ENCODE results near the gene CWH43.
"Not testable (repeated sequence)": the region's sequence is repeated elsewhere in the genome, so short reads cannot be mapped to it uniquely, and the experiment has no call there.

CWH43 gene

DNA sequence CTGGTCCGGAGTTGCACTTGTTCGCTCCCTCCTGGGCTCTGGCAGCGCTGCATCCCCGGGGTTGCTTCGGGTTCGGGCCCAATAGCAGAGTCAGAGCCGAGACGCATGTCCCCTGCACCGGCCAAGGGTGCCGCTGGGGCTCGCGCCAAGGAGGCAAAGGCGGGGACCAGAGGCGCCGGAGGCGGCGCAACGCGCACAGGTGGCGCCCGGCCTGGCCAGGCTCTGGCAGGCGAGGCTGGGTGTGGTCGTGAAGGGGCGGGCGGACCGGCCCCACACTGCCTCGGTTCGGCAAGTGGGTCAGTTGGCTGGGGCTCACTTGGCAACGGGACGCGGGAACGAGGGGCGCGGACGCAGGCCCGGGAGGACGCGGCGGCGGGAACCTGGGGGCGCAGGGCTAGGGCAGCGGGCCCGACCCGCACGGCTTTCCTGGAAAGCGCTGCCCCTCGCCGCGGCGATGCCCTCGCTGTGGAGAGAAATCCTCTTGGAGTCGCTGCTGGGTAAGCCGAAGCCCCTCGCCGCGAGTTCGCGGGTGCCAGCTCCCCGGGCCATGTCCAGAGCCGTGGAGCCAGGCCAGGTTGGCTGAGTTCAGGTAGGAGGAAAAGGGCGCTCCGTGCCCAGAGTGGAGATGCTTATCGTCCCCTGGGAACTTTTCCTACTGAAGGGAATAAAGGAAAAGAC, at the start of gene CWH43:
CWH43 (plus strand) TSS at position 300 of the 678 bp plus-strand sequence; CDS start at position 455, 155 bp downstream.
- no peak for DNase-seq (ENCODE audit: low read depth in 4 of 4, low spot score in 1 of 4)

DNA sequence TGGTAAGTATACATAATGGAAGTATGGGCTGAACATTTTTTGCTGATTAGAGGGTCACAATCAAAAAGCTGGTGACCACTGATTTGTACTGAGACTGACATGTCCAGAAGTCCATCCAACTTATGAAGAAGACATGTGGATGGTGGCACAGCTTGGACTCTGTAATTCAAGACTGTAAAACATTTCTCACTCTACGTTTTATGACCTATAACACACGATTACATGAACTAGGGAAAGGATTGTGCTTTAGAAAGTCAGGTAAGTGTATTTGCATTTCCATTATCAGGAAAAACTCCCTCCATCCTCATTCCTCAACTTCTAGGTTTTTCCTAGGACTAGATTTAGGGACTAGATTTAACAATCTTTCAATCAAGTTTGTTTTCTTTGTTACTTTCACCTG, 49.0 kb upstream of the CWH43 start:
- no peak for DNase-seq (ENCODE audit: low read depth in 4 of 4, low spot score in 1 of 4)

GRCh38 chr4:48938831-48939230, 47.2 kb upstream of the CWH43 start:
- DNase-seq (ENCODE audit: low read depth in 4 of 4, low spot score in 1 of 4): no peak

DNA sequence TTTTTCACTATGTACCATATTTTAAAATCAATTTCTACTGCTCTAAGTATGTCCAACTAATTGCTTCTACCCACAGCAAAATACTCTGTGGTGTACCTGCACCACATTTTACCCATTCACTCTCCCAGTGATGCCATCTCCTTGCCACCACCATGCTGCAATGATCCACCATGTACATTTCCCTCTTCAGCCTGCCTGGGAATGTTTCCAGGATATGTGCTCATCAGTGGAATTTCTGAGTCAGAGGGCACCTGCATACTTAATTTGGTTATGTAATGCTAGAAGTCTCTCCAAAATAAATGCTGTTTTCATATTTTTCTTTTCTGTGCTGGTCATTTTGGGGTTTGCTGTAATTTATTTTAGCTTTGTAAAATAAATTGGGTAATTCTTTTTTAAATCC, 46.3 kb upstream of the CWH43 start:
- DNase-seq (ENCODE audit: low read depth in 4 of 4, low spot score in 1 of 4): no peak

GRCh38 chr4:48943387-48943786, 42.7 kb upstream of the CWH43 start:
- no peak for DNase-seq (ENCODE audit: low read depth in 4 of 4, low spot score in 1 of 4)

GRCh38 chr4:48944252-48944651, 41.8 kb upstream of the CWH43 start:
- no peak for DNase-seq (ENCODE audit: low read depth in 4 of 4, low spot score in 1 of 4)

DNA sequence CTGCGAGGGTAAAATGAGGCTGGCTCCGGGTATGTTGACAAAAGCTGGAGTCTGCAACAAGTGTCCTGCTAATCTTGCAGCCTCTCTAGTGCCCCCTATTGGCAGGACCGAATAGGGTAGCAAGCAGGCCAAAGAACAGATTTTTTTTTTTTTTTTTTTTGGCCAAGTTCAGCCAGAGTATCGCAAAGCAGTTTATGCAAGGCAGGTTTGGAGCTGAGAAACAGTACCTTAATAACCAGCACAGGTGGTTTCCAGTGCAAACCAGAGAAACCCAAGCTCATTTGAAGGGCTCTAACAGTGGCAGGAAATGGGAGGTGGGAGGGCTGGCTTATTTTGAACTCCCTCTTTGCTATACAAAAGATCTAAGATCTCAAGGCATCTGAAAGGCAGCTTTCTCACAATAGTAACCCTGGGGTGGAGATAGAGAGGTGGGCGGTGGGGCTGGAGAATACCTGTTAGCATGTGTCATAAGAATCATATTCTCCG, 41.3 kb upstream of the CWH43 start:
- DNase-seq (ENCODE audit: low read depth in 4 of 4, low spot score in 1 of 4): peak in 2 of 4 experiments; percentile 13 to 45

DNA sequence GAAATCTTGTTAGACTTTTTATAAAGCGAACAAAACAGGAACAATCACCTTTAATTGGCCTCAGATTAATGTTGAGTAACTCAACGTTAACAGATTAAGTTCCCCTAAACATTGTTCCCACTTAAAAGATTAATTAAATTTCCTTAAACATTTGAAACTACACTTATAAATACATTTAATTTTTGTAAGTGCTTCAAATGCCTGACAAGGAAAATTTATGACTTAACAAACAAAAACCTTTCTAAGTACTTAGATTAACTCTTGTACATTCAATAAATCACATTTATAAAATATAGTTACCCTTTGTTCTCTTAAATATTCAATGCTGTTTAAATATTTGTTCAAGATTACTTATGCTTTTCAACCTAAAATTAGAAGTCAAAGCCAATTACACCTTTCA, 40.1 kb upstream of the CWH43 start:
- no peak for DNase-seq (ENCODE audit: low read depth in 4 of 4, low spot score in 1 of 4)

DNA sequence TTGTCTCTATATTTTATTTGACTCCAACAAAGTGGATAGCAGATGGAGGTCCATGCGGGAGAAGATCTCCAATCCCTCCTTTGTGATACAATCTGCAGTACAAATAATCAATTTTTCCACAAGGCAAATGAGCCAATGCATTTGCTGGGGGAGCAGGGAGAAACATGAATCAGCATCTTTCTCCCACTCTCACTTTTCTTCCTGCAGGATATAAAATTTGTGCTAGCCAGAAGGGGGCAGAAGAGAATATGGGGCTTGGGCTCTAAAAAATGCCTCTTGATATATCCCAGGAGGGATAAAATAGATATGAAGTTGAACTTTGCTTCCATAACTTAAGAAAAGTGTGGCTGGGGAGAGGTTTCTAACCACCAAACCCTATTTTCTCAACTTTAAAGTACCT, 38.3 kb upstream of the CWH43 start:
- DNase-seq (ENCODE audit: low read depth in 4 of 4, low spot score in 1 of 4): no peak

DNA sequence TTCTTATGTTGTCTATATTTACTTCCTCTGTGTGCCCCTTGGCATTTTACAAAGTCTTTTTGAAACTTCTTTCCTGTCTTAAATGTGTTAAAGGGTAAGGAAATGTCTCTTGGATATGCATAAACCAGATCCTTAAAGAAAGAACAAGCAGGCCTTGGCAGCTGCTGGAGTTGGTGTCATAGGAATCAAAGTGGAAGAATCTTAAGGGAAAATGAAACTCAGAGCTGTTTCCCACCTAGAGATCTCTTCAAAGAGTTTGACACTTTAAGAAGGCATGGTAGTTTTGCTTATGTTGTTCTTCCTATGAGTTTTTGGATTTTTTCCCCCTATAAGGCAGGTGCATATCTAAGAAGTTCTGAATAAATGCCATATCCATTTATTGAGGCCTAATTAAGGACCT, 37.0 kb upstream of the CWH43 start:
- DNase-seq (ENCODE audit: low read depth in 4 of 4, low spot score in 1 of 4): no peak

DNA sequence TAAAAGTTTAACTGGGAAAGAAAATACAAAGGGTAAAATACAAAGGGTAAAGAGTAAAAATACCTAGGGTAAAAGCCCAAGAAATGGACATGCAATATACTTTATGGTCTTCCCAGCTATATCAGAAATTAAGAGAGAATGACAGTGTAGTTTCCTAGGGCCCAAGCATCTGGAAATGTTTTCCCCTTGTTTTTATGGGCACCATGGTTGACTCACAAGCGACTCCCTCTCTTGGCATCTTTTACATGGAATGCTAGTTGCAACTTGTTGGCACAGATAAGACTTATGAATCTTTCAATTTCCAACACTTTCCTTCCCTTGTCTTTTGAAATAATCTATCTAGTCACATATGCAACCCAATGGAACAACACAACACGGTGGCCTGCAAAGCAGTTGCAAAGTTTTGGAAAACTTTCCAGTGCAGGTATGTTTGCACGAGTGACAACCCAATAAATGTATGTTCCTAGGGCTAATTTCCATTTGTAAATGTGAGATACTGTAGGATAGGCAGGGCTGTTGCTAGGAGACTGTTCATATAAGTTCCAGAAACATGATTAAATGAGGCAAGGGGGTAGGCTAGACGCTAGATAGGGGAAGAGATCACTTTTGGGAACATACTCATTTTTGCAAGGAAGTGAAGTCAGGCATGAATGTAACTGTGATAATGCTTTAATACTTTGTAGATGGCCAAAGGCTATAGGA, 36.4 kb upstream of the CWH43 start:
- no peak for DNase-seq (ENCODE audit: low read depth in 4 of 4, low spot score in 1 of 4)

GRCh38 chr4:48954314-48954713, 31.8 kb upstream of the CWH43 start:
- no peak for DNase-seq (ENCODE audit: low read depth in 4 of 4, low spot score in 1 of 4)

DNA sequence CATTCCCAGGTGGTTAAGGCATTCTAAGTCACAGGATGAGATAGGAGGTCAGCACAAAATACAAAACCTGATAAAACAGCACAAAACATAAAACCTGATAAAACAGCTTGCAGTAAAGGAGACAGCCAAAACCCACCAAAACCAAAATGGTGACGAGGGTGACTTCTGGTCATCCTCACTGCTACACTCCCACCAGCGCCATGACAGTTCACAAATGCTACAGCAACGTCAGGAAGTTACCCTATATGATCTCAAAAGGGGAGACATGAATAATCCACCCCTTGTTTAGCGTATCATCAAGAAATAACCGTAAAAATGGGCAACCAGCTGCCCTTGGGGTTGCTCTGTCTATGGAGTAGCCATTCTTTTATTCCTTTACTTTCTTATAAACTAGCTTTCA, 28.7 kb upstream of the CWH43 start:
- DNase-seq (ENCODE audit: low read depth in 4 of 4, low spot score in 1 of 4): not testable (repeated sequence)

DNA sequence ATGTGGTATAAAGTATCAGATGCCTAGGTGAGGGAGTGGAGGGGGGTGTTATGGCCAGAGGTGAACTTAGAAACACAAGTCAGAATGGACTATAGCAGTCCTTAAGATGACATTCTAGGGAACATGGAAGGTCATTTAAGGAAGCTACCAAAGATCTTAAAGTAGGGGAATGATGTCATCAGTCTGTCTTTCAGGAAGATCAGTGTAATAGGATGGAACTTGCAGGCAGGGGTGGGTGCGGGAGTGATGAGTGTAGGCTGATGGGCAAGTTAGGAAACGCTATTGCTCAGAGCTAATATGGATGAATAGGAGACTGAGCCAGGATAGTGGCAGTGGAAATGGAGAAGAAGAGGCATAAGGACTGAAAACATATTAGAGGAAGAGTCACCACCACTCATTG, 27.5 kb upstream of the CWH43 start:
- no peak for DNase-seq (ENCODE audit: low read depth in 4 of 4, low spot score in 1 of 4)

DNA sequence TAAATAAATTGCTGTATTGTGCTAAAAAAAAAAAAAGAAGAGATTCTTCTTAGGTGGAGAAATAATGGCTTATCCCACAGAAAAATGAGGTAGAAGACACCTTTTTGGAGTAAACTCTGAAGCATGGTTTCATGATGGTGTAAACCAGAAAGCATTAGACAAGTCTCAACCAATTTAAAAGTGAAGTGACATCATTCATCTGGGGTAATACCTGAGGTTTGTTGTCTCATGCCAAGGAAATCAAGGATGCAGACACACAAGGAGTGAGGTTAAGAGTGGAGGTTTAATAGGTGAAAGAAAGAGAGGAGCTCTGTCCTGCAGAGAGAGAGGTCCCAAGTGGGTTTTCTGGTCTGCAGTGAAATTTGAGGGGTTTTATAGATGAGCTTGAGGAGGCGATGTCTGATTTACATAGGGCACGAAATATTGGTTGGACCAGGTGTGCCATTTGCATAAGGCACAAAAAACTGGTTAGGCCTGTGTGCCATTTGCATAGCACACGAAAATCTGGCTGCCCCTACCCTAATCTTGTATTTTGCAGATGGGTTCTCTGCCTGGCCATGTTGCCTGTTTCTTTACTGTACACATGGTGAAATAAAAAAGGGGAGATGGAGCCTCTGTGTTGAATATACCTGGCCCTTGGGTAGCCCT, 25.0 kb upstream of the CWH43 start:
- no peak for DNase-seq (ENCODE audit: low read depth in 4 of 4, low spot score in 1 of 4)

GRCh38 chr4:48962636-48963035, 23.4 kb upstream of the CWH43 start:
- no peak for DNase-seq (ENCODE audit: low read depth in 4 of 4, low spot score in 1 of 4)

DNA sequence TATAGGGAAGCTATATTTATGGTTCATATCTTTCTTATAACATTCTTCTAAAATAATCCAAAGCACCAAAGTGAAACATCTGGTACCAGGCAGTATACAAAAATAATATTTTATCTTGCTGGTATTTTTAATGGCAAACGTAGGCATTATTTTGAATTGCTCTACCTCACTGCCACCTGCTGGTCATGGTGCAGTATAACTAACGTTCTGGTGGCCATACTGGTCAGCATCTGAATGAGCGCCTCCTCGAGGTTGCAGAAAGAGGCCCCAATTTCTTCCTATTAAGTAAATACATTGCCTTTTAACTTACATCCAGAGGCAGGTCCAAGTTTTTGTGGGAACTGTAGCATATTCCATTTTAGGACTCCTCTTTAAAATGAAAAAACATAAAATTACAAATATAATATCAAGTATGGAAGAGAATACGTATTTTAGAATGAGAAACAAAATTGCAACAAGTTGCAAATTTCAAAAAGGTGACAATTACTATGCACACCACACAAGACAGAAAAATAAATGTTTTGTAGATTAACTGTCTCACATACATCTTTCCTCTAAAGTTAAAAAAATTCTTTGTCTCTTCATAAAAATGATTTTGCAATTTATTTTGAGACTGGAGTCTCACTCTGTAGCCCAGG, 22.9 kb upstream of the CWH43 start:
- DNase-seq (ENCODE audit: low read depth in 4 of 4, low spot score in 1 of 4): peak; percentile 47 to 59 (median 52)

DNA sequence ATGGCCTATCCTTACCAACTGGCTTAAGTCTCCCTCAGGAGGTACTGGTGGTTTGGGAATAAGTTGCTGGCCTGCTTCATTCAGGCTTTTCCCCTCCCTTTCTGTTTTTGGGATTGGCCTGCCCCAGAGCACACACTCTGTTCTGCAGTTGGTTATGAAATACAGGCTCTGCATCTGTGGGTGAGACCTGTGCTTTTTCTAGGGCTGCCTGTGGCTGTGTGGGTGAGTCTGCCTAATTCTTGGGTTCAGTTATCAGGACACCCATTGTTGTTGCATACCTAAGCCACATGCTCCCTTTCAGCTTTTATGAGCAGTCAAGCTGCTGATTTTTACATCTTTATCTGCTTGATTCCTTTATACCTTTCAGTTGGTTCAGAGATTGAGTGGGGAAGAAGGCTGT, 19.0 kb upstream of the CWH43 start:
- DNase-seq (ENCODE audit: low read depth in 4 of 4, low spot score in 1 of 4): no peak

GRCh38 chr4:48967631-48968030, 18.4 kb upstream of the CWH43 start:
- no peak for DNase-seq (ENCODE audit: low read depth in 4 of 4, low spot score in 1 of 4)

GRCh38 chr4:48968814-48969213, 17.3 kb upstream of the CWH43 start:
- no peak for DNase-seq (ENCODE audit: low read depth in 4 of 4, low spot score in 1 of 4)

DNA sequence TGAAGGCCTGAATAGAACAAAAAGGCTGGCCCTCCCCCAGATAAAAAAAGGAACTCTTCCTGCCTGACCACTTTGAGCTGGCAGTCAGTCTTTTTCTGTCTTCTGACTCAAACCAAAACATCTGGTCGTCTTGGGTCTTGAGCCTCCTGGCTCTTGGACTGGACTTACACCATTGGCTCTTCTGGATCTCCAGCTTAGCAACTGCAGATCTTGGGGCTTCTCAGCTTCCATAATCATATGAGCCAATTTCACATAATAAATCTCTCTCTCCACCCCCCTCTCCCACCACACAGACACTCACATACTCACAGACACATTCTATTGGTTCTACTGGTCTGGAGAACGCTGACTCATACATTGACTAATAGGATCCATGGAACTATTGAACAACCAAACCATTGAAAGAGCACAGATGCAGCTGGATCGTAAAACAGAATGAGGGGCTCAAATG, 15.6 kb upstream of the CWH43 start:
- no peak for DNase-seq (ENCODE audit: low read depth in 4 of 4, low spot score in 1 of 4)

Measured in stimulated activated CD4-positive, alpha-beta T cell treated with anti-CD3 and anti-CD28 coated beads, Interleukin-1b, Interleukin-23, amount 100 ng/mL, for 24 hours (primary cell).